MCF 10A (cell line): ENCODE measurements around the gene CPSF6. TPM values are rescaled to one million over a fixed set of nuclear protein-coding genes. Genes with fewer than 3 reads are reported as not detected.
A peak's percentile ranks its signal among the peaks of the same experiment; 100 is the strongest.

Experiments
- BruUV-seq: library from RNA; stranded (reverse); fragments of 400-500 nt; replicated peaks from 2 replicates; lab custom pipeline; 2021; lab: Mats Ljungman, UMichigan
- CTCF ChIA-PET: fragments of 300-600 bp; sonication (Branson Sonifier 250); formaldehyde crosslinking; extraction: SDS; loops from one replicate; lab custom pipeline; 2021; ENCODE audit warnings: antibody characterized with exemption, inconsistent platforms; lab: Yijun Ruan, JAX
- POLR2A ChIA-PET: fragments of 300-600, 350-650 bp; sonication (Branson Sonifier 250); formaldehyde crosslinking; extraction: SDS; loops from one replicate; lab custom pipeline; 2020; ENCODE audit warnings: antibody characterized with exemption, inconsistent platforms; lab: Yijun Ruan, JAX
- DNase-seq: peaks from one replicate; pipeline ENCODE4 v3.0.0-alpha.2; 2018; ENCODE audit not compliant: unreplicated experiment
- H3K27ac Mint-ChIP-seq: one replicate; pipeline ENCODE4 v1.8.0; 2022; ENCODE audit warnings: mild to moderate bottlenecking, low read depth, mixed read lengths; ENCODE audit not compliant: unreplicated experiment
- H3K27me3 Mint-ChIP-seq: one replicate; pipeline ENCODE4 v1.8.0; 2022; ENCODE audit warnings: mixed read lengths; ENCODE audit not compliant: insufficient read depth, unreplicated experiment
- H3K36me3 Mint-ChIP-seq: one replicate; pipeline ENCODE4 v1.8.0; 2022; ENCODE audit warnings: mild to moderate bottlenecking, moderate library complexity, mixed read lengths; ENCODE audit not compliant: insufficient read depth, unreplicated experiment
- H3K4me1 Mint-ChIP-seq: one replicate; pipeline ENCODE4 v1.8.0; 2022; ENCODE audit warnings: mixed read lengths; ENCODE audit not compliant: insufficient read depth, unreplicated experiment
- H3K4me3 Mint-ChIP-seq: one replicate; pipeline ENCODE4 v1.8.0; 2022; ENCODE audit warnings: mild to moderate bottlenecking, moderate library complexity, mixed read lengths; ENCODE audit not compliant: unreplicated experiment
- H3K9me3 Mint-ChIP-seq: one replicate; pipeline ENCODE4 v1.8.0; 2022; ENCODE audit warnings: mixed read lengths; ENCODE audit not compliant: unreplicated experiment
- intact Hi-C: fragments of 100-400 bp; cut with micrococcal nuclease; formaldehyde crosslinking; loops from 2 replicates; pipeline ENCODE4 v1.14.1; 2022
- total RNA-seq: library from RNA; stranded (reverse); gene quantifications from 2 replicates; pipeline ENCODE4 v1.2.3, GENCODE V29; 2022
- TF ChIP-seq, protein P1 (sequence below): fragments of 200-600 bp; IDR thresholded peaks from one replicate; pipeline ENCODE4 v1.8.0; 2022; ENCODE audit warnings: antibody characterized with exemption, mild to moderate bottlenecking; ENCODE audit not compliant: unreplicated experiment

CPSF6 gene
- total RNA-seq, 1 experiment from 2014 or later: 58.9 TPM

DNA sequence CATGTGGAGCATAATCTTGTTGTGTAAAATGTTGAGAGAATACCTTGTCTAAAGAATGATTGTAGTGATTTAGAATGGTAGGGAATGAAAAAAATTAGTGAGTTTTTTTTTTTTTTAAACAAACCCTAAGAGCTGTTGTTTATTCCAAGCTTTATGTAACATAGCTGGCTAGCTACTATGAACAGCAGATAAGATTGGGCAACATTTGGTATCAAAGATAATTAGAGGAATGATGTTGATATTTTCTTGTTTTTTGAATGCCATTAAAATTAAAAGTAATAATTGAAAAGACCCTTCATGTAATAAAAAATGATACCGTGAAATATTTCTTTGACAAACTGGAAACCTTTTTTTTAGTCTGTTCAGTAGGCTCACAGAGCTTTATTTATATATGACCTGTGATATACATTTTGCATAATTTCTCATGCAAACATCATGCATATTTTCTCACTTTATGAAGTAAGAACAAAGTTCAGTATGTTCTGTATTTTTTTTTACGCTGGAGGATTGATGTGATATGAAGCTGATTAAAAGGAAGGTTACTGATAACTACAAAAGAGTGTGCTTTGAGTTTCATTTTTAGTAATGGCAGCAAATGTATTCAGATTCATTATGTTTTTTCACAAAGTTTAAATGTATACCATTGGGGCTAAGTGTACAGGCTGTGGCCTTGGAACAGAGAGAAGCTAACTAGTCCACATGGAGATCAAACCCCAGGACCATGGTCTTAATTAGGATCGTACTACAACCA, 8.1 kb downstream of the CPSF6 start:
- H3K27ac Mint-ChIP-seq: peak overlapping the region; percentile 54

DNA sequence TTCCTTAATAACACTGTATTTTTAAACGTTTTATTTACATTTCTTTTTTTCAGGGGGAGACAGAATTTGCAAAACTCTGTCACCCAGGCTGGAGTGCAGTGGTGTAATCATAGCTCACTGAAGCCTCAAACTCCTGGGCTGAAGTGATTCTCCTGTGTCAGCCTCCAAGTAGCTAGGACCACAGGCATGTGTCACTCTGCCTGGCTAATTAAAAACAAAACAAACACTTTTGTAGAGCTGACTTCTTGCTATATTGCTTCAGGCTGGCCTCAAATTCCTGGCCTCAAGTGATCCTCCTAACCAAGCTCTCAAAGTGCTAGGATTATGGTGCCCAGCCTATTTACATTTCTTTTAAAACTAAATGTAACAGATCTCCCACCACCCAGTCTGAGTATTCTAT, 12.7 kb downstream of the CPSF6 start:
- TF ChIP-seq, protein P1, sequence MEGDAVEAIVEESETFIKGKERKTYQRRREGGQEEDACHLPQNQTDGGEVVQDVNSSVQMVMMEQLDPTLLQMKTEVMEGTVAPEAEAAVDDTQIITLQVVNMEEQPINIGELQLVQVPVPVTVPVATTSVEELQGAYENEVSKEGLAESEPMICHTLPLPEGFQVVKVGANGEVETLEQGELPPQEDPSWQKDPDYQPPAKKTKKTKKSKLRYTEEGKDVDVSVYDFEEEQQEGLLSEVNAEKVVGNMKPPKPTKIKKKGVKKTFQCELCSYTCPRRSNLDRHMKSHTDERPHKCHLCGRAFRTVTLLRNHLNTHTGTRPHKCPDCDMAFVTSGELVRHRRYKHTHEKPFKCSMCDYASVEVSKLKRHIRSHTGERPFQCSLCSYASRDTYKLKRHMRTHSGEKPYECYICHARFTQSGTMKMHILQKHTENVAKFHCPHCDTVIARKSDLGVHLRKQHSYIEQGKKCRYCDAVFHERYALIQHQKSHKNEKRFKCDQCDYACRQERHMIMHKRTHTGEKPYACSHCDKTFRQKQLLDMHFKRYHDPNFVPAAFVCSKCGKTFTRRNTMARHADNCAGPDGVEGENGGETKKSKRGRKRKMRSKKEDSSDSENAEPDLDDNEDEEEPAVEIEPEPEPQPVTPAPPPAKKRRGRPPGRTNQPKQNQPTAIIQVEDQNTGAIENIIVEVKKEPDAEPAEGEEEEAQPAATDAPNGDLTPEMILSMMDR: no peak
- DNase-seq: peak; percentile 30
- ChIA-PET CTCF (interaction anchor here (0.6 to 1.7 kb wide), 5 partner anchors 10 to 134 kb away, joined by 3 to 9 read pairs (median 5); no protein-coding TSS in a partner anchor), POLR2A (interaction anchor here (0.6 to 3.0 kb wide), 4 partner anchors 10 to 98 kb away, joined by 3 to 11 read pairs (median 6); no protein-coding TSS in a partner anchor)
- intact Hi-C loops: loop anchor here (5.0 to 10.0 kb wide), 2 partner anchors 357 to 390 kb away; no protein-coding TSS in a partner anchor
- Mint-ChIP-seq H3K27me3 (no peaks in the 10 kb centered on the region), H3K9me3 (no peaks in the 10 kb centered on the region), H3K4me3 (no peak overlapping the region), H3K27ac (no peak overlapping the region), H3K4me1 (peaks cover 34% of the 10 kb centered on the region), H3K36me3 (peaks cover 22% of the 10 kb centered on the region)
- no TSS peak for BruUV-seq

More for the DNA sequence above, 8.1 kb downstream of the CPSF6 start:
- no TSS peak for BruUV-seq
- no peaks in the 10 kb centered on the region for H3K27me3 Mint-ChIP-seq
- no peaks in the 10 kb centered on the region for H3K36me3 Mint-ChIP-seq
- POLR2A ChIA-PET: interaction anchor here (0.6 to 2.1 kb wide), 7 partner anchors 8 to 222 kb away, joined by 3 to 5 read pairs (median 3); partner anchors contain the start of gene FRS2
- intact Hi-C loops: no loop called here
- no peak overlapping the region for H3K4me3 Mint-ChIP-seq
- no peaks in the 10 kb centered on the region for H3K9me3 Mint-ChIP-seq
- H3K4me1 Mint-ChIP-seq: peaks cover 41% of the 10 kb centered on the region
- TF ChIP-seq, protein P1: no peak
- no peak for DNase-seq
- CTCF ChIA-PET: interaction anchor here (0.6 to 1.9 kb wide), 6 partner anchors 18 to 1329 kb away, joined by 3 to 5 read pairs (median 4); no protein-coding TSS in a partner anchor

DNA sequence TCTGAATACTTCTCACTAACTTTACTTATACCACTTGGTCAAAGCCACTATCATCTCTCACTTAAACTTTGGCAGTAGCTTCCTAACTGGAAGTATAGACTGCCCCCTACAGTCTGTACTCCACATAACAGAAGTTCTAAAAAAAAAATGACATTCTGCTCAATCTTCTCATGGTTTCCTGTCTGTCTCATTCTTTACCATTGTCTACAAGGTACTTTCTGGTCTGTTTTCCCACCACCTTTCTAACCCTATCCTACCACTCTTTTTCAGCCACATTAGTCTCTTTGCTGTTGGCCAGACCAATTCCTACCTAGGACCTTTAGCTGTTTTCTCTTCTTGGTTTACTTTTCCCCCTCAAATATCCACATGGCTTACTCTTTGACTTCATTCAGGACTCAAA, 14.7 kb downstream of the CPSF6 start:
- Mint-ChIP-seq H3K36me3 (peaks cover 41% of the 10 kb centered on the region), H3K4me1 (peaks cover 22% of the 10 kb centered on the region), H3K27ac (peak overlapping the region; percentile 64), H3K9me3 (no peaks in the 10 kb centered on the region), H3K27me3 (no peaks in the 10 kb centered on the region), H3K4me3 (no peak overlapping the region)
- intact Hi-C loops: loop anchor here (1.0 to 10.0 kb wide), 3 partner anchors 100 to 392 kb away; no protein-coding TSS in a partner anchor
- ChIA-PET CTCF (interaction anchor here (0.6 to 1.8 kb wide), 21 partner anchors 10 to 937 kb away, joined by 3 to 13 read pairs (median 3); no protein-coding TSS in a partner anchor), POLR2A (interaction anchor here (0.8 to 1.4 kb wide), 5 partner anchors 10 to 98 kb away, joined by 3 to 7 read pairs (median 4); no protein-coding TSS in a partner anchor)
- TF ChIP-seq, protein P1: peak; percentile 69
- BruUV-seq: no TSS peak
- peak; percentile 62 for DNase-seq

DNA sequence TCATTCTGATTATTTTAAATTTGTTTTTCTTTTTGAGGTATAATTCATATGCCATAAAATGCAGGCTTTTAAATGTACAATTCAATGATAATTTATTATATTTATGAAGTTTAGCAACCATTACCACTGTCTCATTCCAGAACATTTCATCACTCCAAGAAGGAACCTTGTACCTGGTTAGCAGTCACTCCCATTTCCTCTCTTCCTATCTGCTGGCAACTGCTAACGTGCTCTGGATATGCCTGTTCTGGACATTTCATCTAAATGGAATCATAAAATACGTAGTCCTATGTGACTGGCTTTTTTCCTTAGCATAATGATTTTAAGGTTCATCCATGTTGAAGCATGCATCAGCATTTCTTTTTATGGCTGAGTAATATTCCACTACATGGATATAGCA, 15.5 kb downstream of the CPSF6 start:
- TF ChIP-seq, protein P1: no peak
- ChIA-PET POLR2A (interaction anchor here (0.7 to 1.4 kb wide), 6 partner anchors 9 to 276 kb away, joined by 3 to 7 read pairs (median 4); no protein-coding TSS in a partner anchor), CTCF (interaction anchor here (0.6 to 1.7 kb wide), 14 partner anchors 9 to 425 kb away, joined by 3 to 13 read pairs (median 4); no protein-coding TSS in a partner anchor)
- intact Hi-C loops: loop anchor here (1.0 to 10.0 kb wide), 3 partner anchors 101 to 393 kb away; no protein-coding TSS in a partner anchor
- peaks cover 45% of the 10 kb centered on the region for H3K36me3 Mint-ChIP-seq
- peaks cover 14% of the 10 kb centered on the region for H3K4me1 Mint-ChIP-seq
- no peak overlapping the region for H3K27ac Mint-ChIP-seq
- BruUV-seq: no TSS peak
- no peak for DNase-seq
- H3K4me3 Mint-ChIP-seq: no peak overlapping the region
- H3K27me3 Mint-ChIP-seq: no peaks in the 10 kb centered on the region
- H3K9me3 Mint-ChIP-seq: no peaks in the 10 kb centered on the region
